ENCODE results near the gene CAMK2G. TPM values are rescaled to one million over a fixed set of nuclear protein-coding genes. Genes with fewer than 3 reads are reported as not detected.
"Not testable (repeated sequence)": the region's sequence is repeated elsewhere in the genome, so short reads cannot be mapped to it uniquely, and the experiment has no call there.

CAMK2G gene
- total and polyA plus RNA-seq, 2 donors, result 40.3 to 115 TPM

DNA sequence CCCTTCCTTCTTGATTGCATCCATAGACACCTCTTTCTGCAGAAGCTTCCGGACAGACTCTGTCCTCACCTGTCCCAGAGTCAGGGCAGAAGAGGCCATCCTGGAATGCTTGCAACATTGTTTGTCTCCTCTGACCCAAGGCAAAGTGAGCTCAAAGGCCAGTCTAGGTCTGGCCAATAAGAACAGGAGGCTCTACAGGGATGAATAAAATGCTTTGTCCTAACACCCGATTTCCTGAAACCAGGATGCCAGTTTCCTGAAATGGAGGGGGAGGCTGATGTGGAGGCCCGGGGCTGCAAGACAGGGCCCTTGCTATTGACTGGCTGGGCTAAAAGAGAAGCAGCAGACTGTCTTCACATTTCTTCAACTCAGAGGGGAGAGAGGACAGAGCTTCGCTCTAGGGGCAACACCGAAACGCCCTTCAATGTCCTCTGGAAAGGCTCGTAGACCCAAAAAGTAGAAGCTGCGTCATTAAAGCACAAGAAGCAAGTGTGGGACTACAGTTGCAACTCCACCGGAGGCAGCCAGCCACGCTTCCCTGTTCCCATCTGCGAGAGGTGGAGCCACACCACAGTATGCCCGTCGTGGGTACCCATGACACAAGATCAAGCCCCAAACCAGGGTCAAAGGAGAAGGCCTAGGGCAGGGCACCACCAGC lies 33.8 kb downstream of the CAMK2G start:
- no peak overlapping the region for H3K27ac ChIP-seq (ENCODE audit: low read depth)
- H3K36me3 ChIP-seq (ENCODE audit: insufficient read depth), result peaks cover 3% of the 10 kb centered on the region
- no peak overlapping the region for H3K4me3 ChIP-seq (ENCODE audit: low read depth, low read length)
- H3K4me1 ChIP-seq (ENCODE audit: insufficient read depth), result no peaks in the 10 kb centered on the region
- 88% methylated on average over 13 of the region's 13 CpGs for WGBS
- no peak for DNase-seq (ENCODE audit: extremely low spot score)

DNA sequence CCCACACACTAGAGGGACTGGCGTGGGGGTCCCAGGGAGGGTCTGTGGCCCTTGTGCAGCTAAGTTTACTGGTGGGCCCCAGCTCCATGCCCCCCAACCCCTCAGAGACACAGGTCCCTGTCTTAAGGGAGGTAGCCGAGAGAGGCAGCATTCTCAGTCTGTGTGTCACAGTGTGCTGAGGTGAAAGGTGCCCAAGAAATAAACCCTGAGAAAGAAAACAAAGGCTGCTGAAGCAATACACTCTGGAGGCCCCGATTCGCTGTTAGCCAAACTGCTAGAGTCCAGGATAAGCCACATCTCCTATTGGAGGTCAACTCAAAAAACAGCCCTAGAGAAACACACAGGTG lies 34.3 kb downstream of the CAMK2G start:
- Histone ChIP-seq H3K27ac (ENCODE audit: low read depth) (no peak overlapping the region), H3K4me1 (ENCODE audit: insufficient read depth) (no peaks in the 10 kb centered on the region), H3K4me3 (ENCODE audit: low read depth, low read length) (no peak overlapping the region), H3K36me3 (ENCODE audit: insufficient read depth) (peaks cover 3% of the 10 kb centered on the region)
- WGBS, result 97% methylated on average over 4 of the region's 4 CpGs
- no peak for DNase-seq (ENCODE audit: extremely low spot score)

DNA sequence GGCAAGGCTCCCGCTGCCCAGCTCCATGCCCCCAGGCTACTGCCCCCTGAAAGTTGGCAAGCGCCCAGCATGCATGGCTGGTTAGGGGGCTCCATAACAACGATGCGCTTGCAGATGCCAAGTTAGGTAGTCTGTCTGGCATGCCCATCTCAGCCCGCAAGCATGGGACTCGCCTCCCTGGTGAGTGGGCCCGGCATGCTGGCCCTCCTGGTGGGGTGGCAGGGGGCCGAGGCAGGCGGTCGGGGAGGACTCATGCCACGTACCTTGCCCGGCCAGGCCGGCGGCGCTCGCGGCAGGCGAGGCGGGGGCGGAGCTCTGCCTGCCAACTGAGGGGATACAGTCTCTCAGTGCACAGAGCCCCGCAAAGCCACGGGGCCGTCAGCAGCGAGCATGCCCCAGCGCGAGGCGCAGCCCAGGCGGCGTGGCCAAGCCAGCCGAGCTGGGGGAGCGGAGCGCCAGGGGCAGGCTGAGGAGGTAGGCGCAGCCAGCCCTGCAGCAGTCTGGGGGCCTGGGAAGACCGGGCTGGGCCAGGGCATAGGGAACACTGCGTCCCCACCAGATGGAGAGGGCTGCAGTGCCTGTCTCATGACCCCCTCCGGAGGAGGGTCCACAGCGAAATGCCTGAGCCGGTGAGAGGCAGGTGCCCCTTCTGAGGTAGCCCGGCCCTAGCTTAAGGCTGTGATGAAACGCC lies 34.9 kb downstream of the CAMK2G start:
- H3K4me1 ChIP-seq (ENCODE audit: insufficient read depth), result no peaks in the 10 kb centered on the region
- WGBS, result 96% methylated on average over 40 of the region's 40 CpGs
- H3K27ac ChIP-seq (ENCODE audit: low read depth), result no peak overlapping the region
- DNase-seq (ENCODE audit: extremely low spot score), result no peak
- H3K4me3 ChIP-seq (ENCODE audit: low read depth, low read length), result no peak overlapping the region
- H3K36me3 ChIP-seq (ENCODE audit: insufficient read depth), result peaks cover 3% of the 10 kb centered on the region

GRCh38 chr10:73838827-73839226 lies 35.5 kb downstream of the CAMK2G start:
- WGBS, result 92% methylated on average over 8 of the region's 8 CpGs
- Histone ChIP-seq H3K4me1 (ENCODE audit: insufficient read depth) (no peaks in the 10 kb centered on the region), H3K36me3 (ENCODE audit: insufficient read depth) (peaks cover 3% of the 10 kb centered on the region), H3K4me3 (ENCODE audit: low read depth, low read length) (no peak overlapping the region), H3K27ac (ENCODE audit: low read depth) (no peak overlapping the region)
- DNase-seq (ENCODE audit: extremely low spot score), result no peak

DNA sequence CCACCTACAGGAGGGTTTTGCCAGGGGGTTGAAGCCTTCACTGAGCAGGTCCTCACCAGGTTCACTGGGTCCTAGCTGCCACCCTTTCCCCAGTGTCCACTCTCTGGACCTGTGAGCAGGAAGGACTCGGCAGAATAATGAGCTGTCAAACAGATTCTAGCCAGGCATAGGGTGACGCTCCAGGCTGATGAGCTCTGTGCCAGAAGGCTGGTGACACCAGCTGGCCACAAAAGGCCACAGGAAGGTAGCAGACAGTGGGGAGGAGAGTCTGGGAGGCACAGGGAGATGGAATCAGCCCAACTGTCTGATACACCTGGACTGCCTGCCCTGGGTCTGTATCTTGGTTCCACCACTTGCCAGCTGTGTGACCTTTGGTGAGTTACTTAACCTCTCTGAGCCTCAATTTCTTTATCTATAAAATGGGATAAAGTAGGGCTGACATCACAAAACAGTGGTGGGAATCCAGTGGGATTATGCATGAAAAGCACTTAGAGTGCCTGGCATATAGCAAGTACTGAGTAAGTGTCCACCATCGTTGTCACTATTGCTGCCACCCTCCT lies 36.3 kb downstream of the CAMK2G start:
- 80% methylated on average over 3 of the region's 3 CpGs for WGBS
- no peak overlapping the region for H3K4me3 ChIP-seq (ENCODE audit: low read depth, low read length)
- no peak for DNase-seq (ENCODE audit: extremely low spot score)
- H3K36me3 ChIP-seq (ENCODE audit: insufficient read depth), result peaks cover 3% of the 10 kb centered on the region
- H3K4me1 ChIP-seq (ENCODE audit: insufficient read depth), result no peaks in the 10 kb centered on the region
- H3K27ac ChIP-seq (ENCODE audit: low read depth), result no peak overlapping the region

DNA sequence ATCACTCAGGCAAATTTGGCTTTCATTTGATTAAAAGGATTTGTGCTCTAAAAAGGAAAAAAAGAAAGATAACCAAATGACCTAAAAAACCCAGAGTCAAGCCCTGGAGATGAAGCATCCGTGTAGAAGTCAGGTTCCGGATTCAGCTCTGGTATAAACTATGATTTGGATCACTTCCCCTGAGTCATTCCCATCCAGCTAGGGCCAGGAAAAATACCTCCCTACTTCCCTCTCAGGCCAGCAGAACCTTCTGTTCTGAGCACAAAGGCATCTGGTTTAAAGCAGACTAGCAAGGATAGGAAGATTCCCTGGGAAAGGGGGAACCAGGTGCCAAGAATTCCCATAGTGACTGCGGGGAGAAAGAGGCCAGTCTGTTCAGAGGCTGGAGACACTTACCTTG lies 37.3 kb downstream of the CAMK2G start:
- Histone ChIP-seq H3K36me3 (ENCODE audit: insufficient read depth) (peaks cover 3% of the 10 kb centered on the region), H3K4me1 (ENCODE audit: insufficient read depth) (no peaks in the 10 kb centered on the region), H3K4me3 (ENCODE audit: low read depth, low read length) (no peak overlapping the region), H3K27ac (ENCODE audit: low read depth) (no peak overlapping the region)
- 69% methylated on average over 3 of the region's 3 CpGs for WGBS
- no peak for DNase-seq (ENCODE audit: extremely low spot score)

GRCh38 chr10:73836427-73836980 lies 37.9 kb downstream of the CAMK2G start:
- Histone ChIP-seq H3K4me3 (ENCODE audit: low read depth, low read length) (no peak overlapping the region), H3K36me3 (ENCODE audit: insufficient read depth) (no peaks in the 10 kb centered on the region), H3K27ac (ENCODE audit: low read depth) (no peak overlapping the region), H3K4me1 (ENCODE audit: insufficient read depth) (no peaks in the 10 kb centered on the region)
- no peak for DNase-seq (ENCODE audit: extremely low spot score)
- 81% methylated on average over 11 of the region's 11 CpGs for WGBS

- H3K4me1 ChIP-seq (ENCODE audit: insufficient read depth); H3K27ac ChIP-seq (ENCODE audit: low read depth); DNase-seq (ENCODE audit: extremely low spot score); H3K4me3 ChIP-seq (ENCODE audit: low read depth, low read length); H3K36me3 ChIP-seq (ENCODE audit: insufficient read depth): not testable (repeated sequence)
- 94% methylated on average over 7 of the region's 7 CpGs for whole genome bisulfite sequencing
Observed at GRCh38 chr10:73829090-73829489, 45.3 kb downstream of the CAMK2G start.

GRCh38 chr10:73828161-73828560 lies 46.2 kb downstream of the CAMK2G start:
- H3K4me1 ChIP-seq (ENCODE audit: insufficient read depth), result no peaks in the 10 kb centered on the region
- no peak for DNase-seq (ENCODE audit: extremely low spot score)
- H3K4me3 ChIP-seq (ENCODE audit: low read depth, low read length), result no peak overlapping the region
- 84% methylated on average over 6 of the region's 6 CpGs for WGBS
- no peak overlapping the region for H3K27ac ChIP-seq (ENCODE audit: low read depth)
- H3K36me3 ChIP-seq (ENCODE audit: insufficient read depth), result no peaks in the 10 kb centered on the region

DNA sequence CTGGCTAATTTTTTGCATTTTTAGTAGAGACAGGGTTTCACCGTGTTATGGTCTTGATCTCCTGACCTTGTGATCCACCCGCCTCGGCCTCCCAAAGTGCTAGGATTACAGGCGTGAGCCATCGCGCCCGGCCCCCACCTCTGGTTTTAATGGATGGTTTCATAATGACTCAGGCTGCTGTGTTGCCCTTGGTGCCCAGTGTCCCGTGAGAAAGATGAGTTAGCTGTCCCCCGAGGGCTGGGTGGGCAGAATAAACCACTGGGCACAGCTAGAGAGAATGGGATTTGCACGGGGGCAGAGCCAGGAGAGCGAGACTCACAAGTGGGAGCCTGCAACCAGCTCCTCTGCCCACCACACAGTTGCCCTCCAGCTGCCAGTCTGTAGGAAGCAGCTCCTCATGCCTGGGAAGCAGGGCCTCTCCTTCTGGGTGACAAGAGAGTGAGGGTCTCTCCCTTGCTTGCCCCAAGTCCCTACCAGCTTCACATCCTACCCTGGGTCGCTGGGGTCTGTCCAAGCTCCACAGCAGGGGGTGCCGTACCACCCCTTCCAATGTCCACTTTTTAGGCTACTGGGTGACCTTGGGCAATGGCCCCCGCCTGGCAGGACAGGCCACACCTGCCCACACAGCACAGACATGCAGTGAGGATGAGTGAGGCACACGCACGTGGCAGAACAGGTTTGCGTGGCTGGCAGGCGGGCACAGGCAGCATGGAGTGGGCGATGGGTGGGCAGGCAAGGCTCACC lies 46.8 kb downstream of the CAMK2G start:
- no peaks in the 10 kb centered on the region for H3K36me3 ChIP-seq (ENCODE audit: insufficient read depth)
- 95% methylated on average over 19 of the region's 19 CpGs for WGBS
- no peak for DNase-seq (ENCODE audit: extremely low spot score)
- no peaks in the 10 kb centered on the region for H3K4me1 ChIP-seq (ENCODE audit: insufficient read depth)
- H3K27ac ChIP-seq (ENCODE audit: low read depth), result no peak overlapping the region
- no peak overlapping the region for H3K4me3 ChIP-seq (ENCODE audit: low read depth, low read length)

DNA sequence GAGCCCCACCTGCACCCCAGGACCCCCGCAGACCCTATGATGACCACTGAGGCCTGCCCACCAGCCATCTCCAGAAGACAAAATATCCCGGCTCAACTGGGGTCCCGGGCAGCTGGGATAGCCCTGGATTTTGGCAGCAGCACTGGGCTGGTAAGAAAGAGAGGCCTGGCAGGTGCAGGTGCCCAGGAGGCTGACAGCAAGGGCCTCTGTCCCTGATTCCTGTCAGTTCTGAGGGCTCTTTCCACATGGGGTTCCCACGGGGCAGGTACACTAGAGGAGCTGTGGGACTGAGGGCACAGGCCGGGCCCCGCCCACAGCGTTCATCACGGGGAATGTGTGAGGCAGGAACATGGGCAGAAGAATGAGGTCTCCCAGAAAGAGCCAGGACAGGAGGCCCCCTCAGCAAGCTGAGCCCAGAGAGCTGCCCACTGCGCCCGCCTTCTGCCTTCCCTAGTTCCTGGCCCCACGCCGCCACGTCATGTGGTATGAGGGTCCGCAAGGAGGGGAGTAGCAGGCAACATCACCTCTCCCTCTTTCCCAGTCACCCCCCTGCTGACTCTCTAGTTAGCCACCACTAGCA lies 50.1 kb downstream of the CAMK2G start:
- Histone ChIP-seq H3K4me3 (ENCODE audit: low read depth, low read length) (no peak overlapping the region), H3K4me1 (ENCODE audit: insufficient read depth) (no peaks in the 10 kb centered on the region), H3K27ac (ENCODE audit: low read depth) (no peak overlapping the region), H3K36me3 (ENCODE audit: insufficient read depth) (no peaks in the 10 kb centered on the region)
- DNase-seq (ENCODE audit: extremely low spot score), result no peak
- 96% methylated on average over 14 of the region's 14 CpGs for WGBS

DNA sequence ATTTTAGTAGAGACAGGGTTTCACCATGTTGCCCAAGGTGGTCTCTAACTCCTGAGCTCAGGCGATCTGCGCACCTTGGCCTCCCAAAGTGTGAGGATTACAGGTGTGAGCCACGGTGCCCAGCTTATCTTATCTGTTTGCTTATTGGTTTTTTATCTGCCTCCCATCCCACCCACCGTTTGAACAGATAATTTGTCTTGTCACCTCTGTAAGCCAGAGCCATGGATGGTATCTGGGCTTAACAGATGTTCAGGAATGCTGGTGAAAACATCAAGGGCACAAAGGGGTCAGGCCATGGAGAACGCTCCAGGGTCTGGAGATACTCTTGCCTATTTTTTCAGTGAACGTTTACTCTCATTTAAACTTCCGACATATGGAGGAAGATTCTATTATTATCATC lies 51.0 kb downstream of the CAMK2G start:
- Histone ChIP-seq H3K4me1 (ENCODE audit: insufficient read depth) (no peaks in the 10 kb centered on the region), H3K36me3 (ENCODE audit: insufficient read depth) (no peaks in the 10 kb centered on the region), H3K27ac (ENCODE audit: low read depth) (no peak overlapping the region), H3K4me3 (ENCODE audit: low read depth, low read length) (no peak overlapping the region)
- DNase-seq (ENCODE audit: extremely low spot score), result no peak
- WGBS, result 79% methylated on average over 7 of the region's 7 CpGs

DNA sequence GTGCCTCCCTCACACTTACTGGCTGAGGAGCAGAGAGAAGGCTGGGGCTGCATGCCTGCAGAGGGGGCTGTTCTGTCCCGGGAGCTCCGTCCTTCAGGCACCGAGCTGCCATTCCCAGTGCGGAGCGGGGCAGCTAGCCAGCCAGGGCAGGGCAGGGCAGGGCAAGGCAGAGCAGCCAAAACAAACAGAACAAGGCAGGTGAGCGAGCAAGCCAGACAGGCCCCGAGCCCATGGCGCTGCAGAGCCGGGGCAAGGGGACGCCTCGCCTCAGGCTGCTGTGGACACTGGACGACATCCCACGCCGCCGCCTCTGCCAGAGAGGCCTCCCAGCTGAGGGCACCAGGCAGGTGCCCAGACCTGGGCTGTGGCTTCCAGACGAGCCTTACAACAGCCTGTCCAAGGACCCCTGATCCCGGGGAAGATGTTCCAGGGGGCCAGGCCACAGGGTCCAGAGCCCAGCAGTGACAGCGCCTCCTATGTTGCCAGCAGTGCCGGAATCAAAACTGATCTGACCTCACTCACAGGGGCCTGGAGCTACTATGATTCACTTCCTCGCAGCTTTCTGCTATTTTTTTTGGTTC lies 54.8 kb downstream of the CAMK2G start:
- Histone ChIP-seq H3K4me3 (ENCODE audit: low read depth, low read length) (no peak overlapping the region), H3K4me1 (ENCODE audit: insufficient read depth) (no peaks in the 10 kb centered on the region), H3K27ac (ENCODE audit: low read depth) (no peak overlapping the region), H3K36me3 (ENCODE audit: insufficient read depth) (no peaks in the 10 kb centered on the region)
- 74% methylated on average over 20 of the region's 20 CpGs for WGBS
- DNase-seq (ENCODE audit: extremely low spot score), result no peak

Data from urinary bladder (tissue), 4 donors.